ENCODE data around the gene LGALS12.
"Not testable (repeated sequence)": the region's sequence is repeated elsewhere in the genome, so short reads cannot be mapped to it uniquely, and the experiment has no call there.

Gene LGALS12

GRCh38 chr11:63534076-63534475 is 28.2 kb downstream of the LGALS12 start:
- no peak for DNase-seq (ENCODE audit: low read depth)

DNA sequence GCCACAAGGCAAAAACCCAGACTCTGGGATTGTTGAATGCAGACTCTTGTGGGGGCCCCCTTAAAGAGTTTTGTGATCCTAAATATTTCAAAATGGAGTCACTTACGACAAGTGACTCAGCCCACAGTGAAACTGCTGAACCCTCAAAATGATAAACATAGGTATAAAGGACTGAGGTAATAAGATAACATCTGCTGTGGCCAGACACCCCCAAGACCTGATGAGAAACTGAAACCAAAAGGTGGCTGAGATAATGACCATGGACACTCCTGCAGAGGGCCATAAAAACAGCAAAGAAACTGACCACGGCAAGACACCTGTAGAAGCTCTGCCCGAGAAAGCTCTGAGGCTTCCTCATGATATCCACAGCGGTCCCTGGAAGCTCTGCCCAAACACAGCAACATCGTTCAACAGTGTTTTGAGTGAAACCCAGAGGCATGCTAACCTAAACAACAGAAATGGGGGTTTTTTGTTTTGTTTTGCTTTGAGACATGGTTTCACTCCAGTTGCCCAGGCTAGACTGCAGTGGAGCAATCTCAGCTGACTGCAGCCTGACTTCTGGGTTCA is 29.1 kb downstream of the LGALS12 start:
- no peak for DNase-seq (ENCODE audit: low read depth)

GRCh38 chr11:63535734-63536133 is 29.9 kb downstream of the LGALS12 start:
- no peak for DNase-seq (ENCODE audit: low read depth)

DNA sequence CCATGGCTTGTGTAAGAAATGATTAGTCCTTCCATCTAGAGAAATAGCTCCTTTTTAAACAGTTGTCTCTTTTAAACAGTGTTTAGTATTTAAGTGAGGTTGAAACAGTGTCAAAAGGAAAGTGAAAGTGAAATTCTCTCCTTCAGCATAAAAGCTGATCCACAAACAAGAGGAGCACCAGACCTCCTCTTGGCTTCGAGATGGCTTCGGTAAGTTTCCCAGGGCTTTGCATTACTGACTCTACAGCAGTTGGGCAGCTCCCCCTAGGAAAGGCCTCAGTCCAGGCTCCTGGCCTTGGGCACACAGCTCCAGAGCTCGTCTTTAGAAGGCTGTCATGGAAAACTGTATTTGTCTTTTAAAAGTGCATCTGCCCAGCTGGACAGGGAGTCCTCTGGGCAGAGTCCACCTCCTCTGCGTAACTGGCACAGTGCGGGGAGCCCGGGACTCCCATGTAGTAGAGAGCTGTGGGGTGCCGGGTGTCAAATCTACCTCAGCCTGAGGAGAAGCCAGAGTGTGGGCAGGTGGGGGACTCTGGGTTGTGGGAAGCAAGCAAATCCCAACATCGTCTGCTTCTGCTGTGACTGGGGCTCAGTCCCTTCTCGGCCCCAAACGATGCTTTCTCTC is 30.9 kb downstream of the LGALS12 start, which contains the start of gene PLAAT4:
PLAAT4 (plus strand) TSS at position 140 of the 624 bp plus-strand sequence; CDS start at position 201, 61 bp downstream.
- DNase-seq (ENCODE audit: low read depth): no peak

- DNase-seq (ENCODE audit: low read depth): no peak
Observed at GRCh38 chr11:63537293-63538101, 31.6 kb downstream of the LGALS12 start.

DNA sequence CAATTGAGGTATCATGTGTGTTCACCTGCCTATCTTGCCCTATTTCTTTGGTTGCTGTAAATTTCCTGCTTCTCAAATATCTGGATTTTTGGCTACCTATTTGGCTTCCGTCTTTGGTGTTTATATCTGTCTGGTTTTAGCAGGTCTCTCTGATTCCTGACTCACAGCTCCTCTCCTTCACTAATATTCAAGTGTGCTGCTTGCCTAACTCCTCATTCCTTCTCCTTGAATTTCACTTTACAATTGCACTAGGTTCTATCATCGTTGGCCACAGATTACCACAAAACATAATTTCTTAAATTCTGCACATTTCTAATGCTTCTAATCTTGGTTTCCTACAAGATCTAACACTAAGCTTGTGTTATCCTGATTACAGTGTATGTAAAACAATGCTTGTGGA is 36.6 kb downstream of the LGALS12 start:
- not testable (repeated sequence) for DNase-seq (ENCODE audit: low read depth)

GRCh38 chr11:63543711-63544110 is 37.8 kb downstream of the LGALS12 start:
- no peak for DNase-seq (ENCODE audit: low read depth)

GRCh38 chr11:63547061-63547460 is 41.2 kb downstream of the LGALS12 start:
- no peak for DNase-seq (ENCODE audit: low read depth)

DNA sequence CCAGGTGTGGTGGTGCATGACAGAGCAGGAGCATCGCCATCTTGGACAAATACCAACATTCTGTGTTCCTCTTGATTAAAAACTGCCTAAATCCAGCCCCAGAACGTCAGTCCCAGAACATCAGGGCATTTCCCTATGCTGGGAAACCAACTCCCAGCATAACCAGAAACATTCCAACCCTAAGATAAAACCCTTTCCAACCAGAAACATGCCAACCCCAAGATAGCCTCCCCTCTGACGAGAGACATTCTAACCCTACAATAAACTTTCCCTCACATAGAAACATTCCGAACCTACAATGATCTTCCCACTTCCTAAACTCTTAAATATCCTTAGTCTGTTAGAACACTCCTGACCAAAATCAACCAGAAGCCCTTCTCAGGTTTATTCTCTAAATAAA is 42.3 kb downstream of the LGALS12 start:
- DNase-seq (ENCODE audit: low read depth): no peak

DNA sequence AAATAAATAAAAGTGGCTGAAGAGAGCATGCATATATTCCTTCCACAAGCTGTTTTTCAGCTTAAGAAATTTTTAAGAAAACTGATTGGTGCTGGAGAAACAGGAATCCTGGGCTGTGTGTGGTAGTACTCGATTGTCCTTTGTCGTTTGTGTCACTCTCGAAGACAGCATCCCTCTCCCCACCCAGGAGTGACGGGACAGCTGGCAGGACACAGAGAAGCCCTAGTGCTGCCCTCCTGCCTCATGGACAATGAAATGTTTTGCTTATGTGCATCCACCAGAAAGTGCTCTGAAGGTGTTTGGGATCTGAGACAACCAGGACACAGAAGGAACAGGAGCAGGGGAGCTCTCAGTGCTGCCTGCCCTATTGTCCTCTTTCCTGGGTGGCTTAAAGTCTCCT is 43.5 kb downstream of the LGALS12 start:
- DNase-seq (ENCODE audit: low read depth): no peak

- DNase-seq (ENCODE audit: low read depth): not testable (repeated sequence)
Observed at GRCh38 chr11:63550156-63550700, 44.3 kb downstream of the LGALS12 start.

DNA sequence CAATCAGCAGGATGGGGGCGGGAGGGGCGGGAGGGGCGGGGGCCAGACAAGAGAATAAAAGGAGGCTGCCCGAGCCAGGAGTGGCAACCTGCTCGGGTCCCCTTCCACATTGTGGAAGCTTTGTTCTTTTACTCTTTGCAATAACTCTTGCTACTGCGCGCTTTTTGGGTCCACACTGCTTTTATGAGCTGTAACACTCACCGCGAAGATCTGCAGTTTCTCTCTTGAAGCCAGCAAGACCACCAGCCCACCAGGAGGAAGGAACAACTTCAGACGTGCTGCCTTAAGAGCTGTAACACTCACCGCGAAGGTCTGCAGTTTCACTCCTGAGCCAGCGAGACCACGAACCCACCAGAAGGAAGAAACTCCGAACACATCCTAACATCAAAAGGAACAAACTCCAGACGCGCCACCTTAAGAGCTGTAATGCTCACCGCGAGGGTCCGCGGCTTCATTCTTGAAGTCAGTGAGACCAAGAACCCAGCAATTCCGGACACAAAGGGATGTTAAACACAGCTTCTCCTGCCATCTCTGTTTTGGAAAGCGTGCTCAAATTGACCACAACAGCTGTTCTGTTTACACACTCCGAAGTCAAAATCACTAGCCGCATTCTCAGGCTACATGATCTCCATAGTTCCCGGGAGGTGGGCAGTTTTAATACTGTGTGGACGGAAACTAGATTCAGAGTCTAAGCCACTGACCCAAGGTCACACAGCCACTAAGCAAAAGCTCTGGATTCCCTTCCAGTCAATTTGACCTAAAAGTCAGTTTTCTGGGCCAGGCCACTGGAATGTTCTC is 45.4 kb downstream of the LGALS12 start:
- DNase-seq (ENCODE audit: low read depth): no peak

DNA sequence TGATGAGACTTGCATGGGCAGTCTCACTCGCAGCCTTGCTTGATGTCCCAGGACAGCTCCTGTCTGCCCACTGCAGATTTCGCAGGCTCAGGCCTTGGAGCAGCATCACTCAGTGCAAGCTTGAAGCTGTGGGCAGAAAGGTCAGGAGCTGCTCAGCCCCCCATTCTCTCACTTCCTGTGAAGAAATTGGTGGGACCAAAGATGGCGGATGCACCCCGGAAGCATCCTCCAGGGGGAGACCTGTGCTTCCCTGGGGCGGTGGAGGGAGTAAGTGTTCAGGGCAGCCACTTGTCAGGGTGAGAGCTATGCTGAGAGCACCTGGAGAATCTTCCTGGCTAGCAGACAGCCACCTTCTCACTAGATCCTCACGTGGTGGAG is 46.0 kb downstream of the LGALS12 start:
- DNase-seq (ENCODE audit: low read depth): no peak

DNA sequence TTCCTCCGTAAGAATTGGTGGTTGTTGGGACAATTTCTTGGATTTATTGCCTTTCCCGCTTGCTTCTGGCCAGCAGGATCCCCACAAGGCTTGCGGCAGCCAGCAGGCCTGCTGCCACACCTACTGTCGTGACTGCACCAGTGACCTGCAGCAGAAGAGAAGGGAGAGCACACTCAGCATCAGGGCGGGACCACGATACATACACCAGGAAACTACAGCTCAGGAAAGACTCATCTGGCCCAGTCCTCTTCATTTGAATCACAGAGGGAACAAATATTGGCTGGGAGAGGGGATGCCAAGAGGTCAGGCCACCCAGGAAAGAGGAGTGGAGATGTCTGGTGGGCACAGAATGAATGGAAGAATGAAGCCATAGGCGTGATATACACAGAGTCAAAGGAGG is 47.0 kb downstream of the LGALS12 start:
- DNase-seq (ENCODE audit: low read depth): no peak

- DNase-seq (ENCODE audit: low read depth): no peak
Observed at GRCh38 chr11:63553759-63554158, 47.9 kb downstream of the LGALS12 start.

DNA sequence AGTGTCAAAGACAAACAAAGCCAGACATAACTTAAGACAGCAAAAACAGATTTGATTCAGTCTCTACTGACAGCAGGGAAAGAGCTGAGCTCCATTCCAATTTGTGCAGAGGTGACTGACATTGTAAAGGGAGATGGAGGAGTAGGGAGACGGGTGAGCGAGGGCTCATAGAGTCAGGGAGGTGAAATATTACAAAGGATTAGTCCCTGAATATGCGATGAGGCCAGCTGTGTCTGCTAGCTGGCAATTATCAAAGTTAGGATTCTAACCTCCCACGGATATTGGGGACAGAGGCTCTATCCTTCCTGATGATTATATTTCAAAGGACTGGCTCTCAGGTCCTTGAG is 49.0 kb downstream of the LGALS12 start:
- no peak for DNase-seq (ENCODE audit: low read depth)

DNA sequence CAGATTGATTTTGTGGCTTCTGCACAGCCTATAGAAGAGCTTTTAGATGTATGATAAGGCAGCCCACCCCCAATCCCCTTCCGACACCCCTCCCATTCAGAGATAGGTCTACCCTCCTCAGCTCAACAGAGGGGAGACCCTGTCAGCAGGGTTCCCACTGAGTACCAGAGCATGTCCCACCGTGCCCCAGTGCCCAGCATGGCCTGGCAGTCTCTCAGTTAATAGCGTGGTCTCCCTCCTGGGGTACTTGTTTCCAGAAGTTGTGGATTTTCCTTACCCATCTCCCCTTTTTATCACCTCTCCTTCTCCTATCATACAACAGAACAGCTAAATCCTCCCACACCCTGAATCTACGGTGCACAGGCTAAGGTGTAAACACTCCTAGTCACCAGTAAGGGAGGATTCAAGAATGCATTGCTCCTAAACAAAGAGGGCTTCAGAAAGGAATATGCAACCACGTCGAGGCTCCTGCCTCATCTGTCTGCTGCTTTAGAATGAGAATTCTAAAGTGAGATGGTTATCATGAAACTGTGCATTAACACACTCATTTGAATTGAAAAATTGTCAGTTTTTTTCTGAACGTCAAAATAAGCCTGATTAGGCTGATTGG is 50.6 kb downstream of the LGALS12 start:
- DNase-seq (ENCODE audit: low read depth): no peak

DNA sequence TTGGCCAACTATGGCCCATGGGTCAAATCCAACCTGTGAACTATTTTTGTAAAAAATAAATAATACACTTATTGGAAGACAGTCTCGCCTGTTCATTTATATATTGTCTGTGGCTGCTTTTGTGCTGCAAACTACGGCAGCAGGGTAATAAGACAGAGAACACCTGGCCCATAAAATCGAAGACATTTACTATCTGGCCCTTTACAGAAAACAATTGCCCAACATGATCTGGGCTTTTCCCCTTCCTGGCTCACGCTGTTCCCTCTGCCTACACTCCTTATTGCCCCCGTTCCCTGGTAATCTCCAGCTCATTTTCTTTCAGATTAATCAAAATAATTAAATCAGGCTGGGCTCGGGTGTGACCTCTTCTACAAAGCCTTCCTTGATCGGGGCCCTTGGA is 51.7 kb downstream of the LGALS12 start:
- no peak for DNase-seq (ENCODE audit: low read depth)

DNA sequence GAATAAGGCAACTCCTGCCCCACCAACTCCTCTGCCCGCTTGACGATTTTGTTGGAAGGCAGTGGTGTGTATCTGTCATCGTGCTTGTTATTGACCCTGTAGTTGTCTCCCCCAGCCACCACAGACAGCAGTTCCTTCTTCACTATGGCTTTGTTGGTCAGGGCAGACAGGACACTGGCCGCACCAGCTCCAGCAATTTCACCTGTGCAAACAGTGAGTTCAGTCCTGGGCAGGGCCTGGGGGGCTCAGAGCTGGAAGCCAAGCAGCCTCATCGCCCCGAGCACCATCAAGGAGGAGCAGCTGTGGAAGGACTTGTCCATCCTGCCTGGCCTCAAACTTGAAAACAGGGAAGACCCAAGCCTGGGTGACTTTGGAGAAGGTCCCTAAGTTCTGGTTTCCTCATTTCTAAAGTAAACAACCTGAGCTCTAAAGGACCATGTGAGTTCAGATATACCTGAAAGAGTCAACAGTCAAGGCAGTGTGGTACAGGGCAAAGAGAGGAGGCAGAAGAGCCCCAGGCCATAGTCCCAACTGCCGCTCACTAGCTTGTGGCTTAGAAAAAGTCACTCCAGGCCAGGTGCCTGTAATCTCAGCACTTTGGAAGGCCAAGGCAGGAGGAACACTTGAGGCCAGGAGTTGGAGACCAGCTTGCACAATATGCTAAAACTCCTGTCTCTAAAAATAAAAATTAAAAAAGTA is 52.7 kb downstream of the LGALS12 start:
- no peak for DNase-seq (ENCODE audit: low read depth)

DNA sequence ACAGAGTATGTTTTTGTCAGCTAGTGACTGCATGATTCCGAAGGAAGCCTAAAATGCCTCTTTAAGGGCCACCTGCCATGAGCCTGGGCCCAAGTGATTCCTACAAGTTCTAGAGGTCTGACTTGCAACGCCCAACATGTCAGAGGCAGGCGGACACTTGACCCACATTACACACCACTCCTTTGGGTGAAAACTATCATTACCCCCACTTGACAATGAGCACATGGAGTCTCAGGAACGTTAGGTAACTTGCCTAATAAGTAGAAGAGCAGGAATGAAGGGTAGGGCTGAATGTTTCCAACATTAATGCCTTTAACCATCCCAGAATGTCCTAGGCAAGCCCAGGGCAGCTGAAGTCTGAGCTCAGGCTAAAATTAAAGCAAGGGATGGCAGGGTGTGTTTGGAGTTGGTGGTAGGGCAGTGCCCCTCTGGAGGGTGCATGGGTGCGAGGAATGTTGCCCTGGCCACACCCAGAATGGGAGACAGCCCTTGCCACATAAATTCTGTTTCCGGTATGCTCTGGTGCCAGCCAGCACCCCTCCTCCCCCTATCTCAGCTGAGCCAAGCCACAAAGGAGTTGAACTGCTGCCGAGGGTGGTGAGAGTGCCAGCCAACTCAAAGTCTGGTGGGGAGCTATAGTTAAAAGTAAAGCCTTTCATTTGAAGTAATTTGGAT is 54.8 kb downstream of the LGALS12 start:
- DNase-seq (ENCODE audit: low read depth): no peak

All from CMK (cell line).